Measurements from ENCODE around the gene WFIKKN2. TPM values are rescaled to one million over a fixed set of nuclear protein-coding genes. Genes with fewer than 3 reads are reported as not detected.

WFIKKN2 gene
- total RNA-seq, 1 donor from 2014 or later, result 0.19 TPM

- DNase-seq (ENCODE audit: low spot score), result no peak
- intact Hi-C loops (cut with DNase I), result no loop called here
Measured at GRCh38 chr17:50832864-50833381, 2.5 kb upstream of the WFIKKN2 start.

DNA sequence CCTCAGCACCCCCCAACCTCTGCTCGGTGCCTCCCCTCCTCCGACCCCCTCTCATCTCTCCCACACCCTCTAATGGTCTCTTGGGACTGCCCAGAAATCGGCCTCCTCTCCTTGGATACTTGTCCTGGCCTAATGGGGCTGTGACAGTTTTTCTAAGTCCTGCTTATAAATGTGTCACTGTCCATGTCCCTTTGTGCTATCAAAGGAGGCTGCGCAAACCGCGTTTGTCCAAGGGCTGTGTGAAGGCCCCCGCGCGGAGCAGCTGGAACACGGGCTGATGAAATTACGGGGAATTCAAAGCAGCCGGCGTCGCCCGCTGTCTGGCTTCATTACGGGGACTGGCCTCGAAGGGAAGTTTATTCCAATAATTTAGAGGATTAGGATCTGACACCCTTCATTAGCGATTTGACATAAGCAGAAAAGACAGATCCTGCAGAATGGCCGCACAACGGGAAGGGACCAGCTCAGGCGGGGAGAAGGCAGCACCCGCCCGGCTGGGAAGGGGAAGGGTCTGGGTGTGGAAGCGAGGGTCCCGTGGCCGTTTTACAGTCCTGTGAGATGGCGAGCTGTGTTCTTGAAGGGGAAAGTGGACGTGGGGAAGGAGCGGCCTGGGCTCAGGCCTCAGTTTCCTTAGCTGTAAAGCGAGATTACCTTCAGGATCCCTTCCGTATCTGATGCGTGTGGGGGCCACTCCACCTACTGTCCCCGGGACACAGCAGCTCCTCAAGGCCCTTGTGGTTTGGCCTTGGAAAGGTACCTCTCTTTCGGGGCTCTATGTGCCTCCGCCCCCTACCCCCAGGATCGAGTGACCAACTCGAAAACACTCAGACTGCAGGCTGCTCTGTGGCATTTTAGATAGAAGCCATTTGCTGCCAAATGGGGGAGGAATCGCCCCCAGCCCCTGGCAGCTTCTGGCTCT lies 1.6 kb upstream of the WFIKKN2 start:
- intact Hi-C loops (cut with DNase I), result no loop called here
- no peak for DNase-seq (ENCODE audit: low spot score)

- intact Hi-C loops (cut with DNase I), result no loop called here
- DNase-seq (ENCODE audit: low spot score), result no peak
Measured at GRCh38 chr17:50834429-50835300, 721 bp upstream of the WFIKKN2 start.

- DNase-seq (ENCODE audit: low spot score), result no peak
- intact Hi-C loops (cut with DNase I), result no loop called here
Measured at GRCh38 chr17:50836826-50837225, 1.4 kb downstream of the WFIKKN2 start.

DNA sequence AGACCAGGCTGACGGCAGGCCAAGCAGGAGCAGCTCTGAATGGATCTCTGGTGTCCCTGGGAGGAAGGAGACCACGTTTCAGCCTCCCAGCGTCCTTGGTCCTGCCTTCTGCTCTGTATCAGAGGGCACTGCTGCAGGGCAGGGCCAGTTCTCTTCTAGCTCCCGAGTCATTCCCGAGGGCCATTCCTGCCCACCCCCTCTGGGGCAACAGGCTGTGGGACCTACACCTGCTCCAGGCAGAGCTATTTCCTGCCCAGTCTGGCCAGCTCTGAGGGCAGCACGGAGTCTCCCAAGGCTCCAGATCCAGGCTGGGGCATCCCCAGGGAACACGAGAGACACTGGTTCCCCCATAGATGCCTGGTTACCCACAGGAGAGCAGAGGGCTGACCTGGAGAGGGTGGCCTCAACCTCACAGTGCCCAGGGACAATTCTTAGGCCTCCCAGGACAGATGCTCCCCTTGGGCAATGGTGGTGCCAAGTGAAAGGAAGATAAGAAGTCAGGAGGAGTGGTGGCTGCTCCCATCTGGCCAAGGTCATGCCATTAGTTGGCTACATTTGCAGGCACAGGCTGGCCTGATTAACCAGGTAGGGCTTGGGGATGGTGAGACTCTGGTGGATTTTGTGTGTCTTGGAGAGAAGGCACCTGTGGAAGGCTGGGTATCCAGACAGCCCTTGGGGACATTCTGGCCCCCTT lies 2.0 kb downstream of the WFIKKN2 start:
- intact Hi-C loops (cut with DNase I), result no loop called here
- DNase-seq (ENCODE audit: low spot score), result no peak

DNA sequence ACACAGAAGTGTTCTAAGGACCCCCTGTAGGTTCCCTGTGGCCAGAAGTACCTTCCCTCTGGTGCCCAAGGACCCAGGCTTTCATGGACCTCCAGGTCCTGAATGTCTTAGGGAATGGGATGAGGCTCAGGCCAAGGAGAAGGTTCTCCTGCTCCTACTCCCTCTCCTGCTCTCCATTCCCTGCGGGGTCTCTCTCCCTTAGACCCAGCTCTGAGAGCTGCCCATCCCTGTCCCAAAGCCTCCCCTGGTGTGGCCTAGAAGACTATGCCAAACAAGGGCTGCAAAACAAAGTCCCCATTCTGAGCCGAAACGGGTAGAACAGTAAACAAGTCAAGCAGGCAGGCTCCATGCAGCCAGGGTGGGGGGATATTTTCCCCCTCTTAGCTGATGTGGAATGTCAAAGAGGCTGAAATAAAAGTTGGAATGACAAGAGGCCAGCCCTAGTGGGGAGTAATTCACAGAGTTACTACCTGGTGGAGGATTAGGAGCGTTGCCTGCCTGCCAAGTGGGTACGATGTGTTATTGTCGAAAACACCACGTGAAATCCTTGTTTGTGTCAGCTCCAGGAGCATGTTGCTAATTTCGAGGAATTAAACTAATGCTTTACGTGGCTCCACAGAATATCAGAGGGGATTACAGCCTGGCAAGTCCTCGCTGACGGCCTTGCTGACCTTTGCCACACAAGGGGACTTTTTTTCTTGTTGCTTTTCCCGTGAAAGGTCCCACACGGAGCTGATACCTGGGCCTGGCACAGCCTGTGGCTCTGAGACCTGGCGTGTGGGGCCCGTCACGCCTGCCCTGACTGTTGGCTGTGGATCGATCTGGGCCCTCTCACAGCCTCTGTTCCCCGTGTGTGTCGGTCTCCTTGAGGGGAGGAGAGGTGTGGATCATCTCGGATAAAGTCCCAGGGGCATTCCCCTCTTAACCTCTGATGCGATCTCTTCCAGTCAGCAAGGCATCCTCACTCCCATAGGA lies 2.9 kb downstream of the WFIKKN2 start:
- DNase-seq (ENCODE audit: low spot score), result no peak
- intact Hi-C loops (cut with DNase I), result no loop called here

DNA sequence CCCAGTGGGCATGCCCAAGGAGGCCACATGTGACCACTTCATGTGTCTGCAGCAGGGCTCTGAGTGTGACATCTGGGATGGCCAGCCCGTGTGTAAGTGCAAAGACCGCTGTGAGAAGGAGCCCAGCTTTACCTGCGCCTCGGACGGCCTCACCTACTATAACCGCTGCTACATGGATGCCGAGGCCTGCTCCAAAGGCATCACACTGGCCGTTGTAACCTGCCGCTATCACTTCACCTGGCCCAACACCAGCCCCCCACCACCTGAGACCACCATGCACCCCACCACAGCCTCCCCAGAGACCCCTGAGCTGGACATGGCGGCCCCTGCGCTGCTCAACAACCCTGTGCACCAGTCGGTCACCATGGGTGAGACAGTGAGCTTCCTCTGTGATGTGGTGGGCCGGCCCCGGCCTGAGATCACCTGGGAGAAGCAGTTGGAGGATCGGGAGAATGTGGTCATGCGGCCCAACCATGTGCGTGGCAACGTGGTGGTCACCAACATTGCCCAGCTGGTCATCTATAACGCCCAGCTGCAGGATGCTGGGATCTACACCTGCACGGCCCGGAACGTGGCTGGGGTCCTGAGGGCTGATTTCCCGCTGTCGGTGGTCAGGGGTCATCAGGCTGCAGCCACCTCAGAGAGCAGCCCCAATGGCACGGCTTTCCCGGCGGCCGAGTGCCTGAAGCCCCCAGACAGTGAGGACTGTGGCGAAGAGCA lies 4.4 kb downstream of the WFIKKN2 start:
- intact Hi-C loops (cut with DNase I), result no loop called here
- DNase-seq (ENCODE audit: low spot score), result no peak

- intact Hi-C loops (cut with DNase I), result no loop called here
- no peak for DNase-seq (ENCODE audit: low spot score)
Measured at GRCh38 chr17:50840311-50840851, 5.0 kb downstream of the WFIKKN2 start.

GRCh38 chr17:50841277-50841948 lies 6.0 kb downstream of the WFIKKN2 start:
- DNase-seq (ENCODE audit: low spot score), result no peak
- intact Hi-C loops (cut with DNase I), result no loop called here

DNA sequence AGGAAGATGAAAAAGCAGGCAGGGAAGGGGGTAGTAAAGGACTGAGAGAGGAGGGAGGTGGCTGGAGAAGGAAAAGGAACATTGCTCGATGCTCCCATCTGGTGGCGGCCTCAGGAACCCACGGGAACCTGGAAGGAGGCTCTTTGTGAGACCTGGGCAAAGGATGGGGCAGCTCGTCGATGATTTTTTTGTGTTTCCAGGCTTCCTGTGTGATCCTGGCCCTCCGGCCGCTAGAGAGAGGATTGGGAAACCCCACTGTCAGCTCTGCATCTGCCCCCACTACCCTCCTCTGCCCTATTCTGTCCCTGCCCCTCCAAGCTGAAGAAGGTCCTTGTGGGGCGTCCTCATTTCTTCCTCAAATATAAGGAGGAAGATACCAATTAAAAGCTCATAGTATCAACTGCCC lies 6.6 kb downstream of the WFIKKN2 start:
- DNase-seq (ENCODE audit: low spot score), result no peak
- intact Hi-C loops (cut with DNase I), result loop anchor here (1.0 to 2.0 kb wide), 2 partner anchors 59 to 295 kb away; partner anchors contain the start of gene SPATA20

DNA sequence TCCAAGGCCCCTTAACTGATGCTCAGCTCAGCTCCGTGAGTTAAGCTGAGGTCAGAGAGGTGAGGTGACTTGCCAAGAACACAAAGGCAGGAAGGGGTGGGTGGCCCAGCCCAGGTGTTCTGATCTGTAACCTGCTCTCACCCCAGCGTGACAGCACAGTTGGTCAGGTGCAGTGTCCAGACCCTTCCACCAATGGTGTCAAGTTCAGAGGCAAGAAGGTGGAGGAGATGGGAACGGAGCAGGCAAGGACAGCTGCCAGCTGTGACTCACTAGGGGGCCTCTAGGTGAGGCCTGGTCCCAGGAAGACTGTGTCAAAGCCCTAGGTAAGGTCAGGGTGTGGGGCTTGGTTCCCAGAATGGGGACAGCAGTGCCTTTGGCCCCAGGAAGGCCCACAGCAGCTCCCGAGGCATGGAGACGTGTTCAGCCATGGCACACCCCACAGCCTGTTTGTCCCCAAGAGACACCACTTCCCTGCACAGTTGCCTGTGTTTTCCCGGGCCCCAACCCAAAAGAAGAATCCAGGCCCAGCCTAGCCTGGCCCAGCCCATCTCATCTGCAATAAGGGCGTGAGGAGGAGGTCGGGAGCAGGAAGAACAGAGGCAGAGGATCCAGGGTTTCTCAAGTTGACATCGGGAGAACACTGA lies 7.2 kb downstream of the WFIKKN2 start:
- DNase-seq (ENCODE audit: low spot score), result no peak
- intact Hi-C loops (cut with DNase I), result loop anchor here (1.0 to 2.0 kb wide), 2 partner anchors 59 to 296 kb away; partner anchors contain the start of gene SPATA20

GRCh38 chr17:50843150-50843905 lies 7.9 kb downstream of the WFIKKN2 start:
- intact Hi-C loops (cut with DNase I), result loop anchor here (2.0 kb wide), 1 partner anchor 297 kb away; the partner anchor contains the start of gene SPATA20
- DNase-seq (ENCODE audit: low spot score), result no peak

DNA sequence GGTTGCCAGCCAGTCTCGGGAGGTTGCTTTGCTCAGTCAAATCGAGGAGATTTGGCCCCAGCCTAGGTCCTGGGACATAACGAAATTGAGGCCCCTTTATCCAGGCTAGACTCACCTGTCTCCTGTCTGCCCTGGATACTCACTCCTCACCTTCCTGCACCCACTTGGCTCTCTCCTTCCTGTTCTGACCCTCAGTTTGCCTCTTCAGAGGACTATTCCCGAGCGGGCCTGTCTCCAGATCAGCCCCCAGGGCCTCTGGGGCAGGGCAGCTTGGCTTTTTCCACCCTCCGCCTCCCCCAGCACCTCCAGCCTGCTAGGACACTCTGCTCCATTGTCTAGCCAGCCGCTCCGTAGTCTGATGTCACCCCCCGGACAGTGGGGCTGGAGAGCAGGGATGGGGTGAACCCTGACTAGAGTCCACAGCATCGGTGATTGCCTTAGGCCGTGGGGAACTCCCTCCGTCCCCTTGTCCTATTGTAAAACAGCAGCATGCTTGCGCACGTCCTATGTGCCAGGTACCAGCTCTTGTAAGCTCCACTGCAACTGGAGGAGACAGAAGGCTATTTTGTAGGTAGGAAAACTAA lies 8.8 kb downstream of the WFIKKN2 start:
- intact Hi-C loops (cut with DNase I), result no loop called here
- DNase-seq (ENCODE audit: low spot score), result no peak

DNA sequence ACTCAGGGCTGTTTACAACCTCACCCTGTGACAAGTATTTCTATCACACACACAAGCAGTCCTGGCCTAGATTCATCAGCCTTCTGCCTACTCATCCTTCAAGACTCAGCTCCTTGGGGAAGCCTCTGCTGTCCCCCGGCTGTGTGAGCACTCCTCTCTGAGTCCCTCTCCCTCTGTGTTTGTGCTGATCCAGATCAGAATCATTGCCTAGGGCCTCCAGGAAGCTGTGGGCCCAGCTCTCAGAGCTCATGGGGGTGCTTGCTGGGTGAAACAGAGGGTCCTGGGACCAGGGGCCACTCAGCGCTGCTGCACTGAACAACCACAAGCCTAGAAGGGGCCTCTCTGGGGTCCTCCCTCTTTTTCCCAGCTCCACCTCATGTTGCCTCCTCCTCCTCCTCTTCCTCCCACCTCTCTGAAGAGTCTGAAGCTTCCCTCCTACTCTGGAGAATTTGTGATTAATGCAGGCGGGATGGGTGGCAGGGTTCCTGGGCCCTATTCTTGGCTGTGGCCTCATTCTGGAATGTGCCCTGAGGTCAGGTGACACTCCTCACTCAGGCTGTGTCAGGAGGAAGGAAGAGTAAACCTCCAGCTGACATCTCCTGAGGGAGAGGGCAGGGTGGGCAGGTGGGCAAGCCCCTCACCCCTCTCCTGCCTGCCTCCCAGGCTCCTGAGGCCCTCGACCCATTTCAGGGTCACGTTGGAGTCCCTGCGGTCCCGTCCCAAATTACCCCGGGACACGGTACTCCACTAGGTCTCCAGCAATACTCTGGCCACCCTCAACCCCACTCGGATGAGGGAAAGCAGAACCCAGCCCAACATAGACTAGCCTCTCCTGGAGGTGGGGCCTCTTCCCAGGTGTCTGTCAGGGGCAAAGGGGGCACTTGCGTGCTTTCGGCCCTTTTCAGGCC lies 10.1 kb downstream of the WFIKKN2 start:
- no peak for DNase-seq (ENCODE audit: low spot score)
- intact Hi-C loops (cut with DNase I), result no loop called here

All from cardiac septum (tissue), 1 donor.